ENCODE data around the gene NEO1.
"Not testable (repeated sequence)": the region's sequence is repeated elsewhere in the genome, so short reads cannot be mapped to it uniquely, and the experiment has no call there.

Gene NEO1

GRCh38 chr15:73212424-73212823 is 160.2 kb downstream of the NEO1 start:
- no peak for DNase-seq (ENCODE audit: low spot score)
- in situ Hi-C loops (cut with MboI; ENCODE audit: low pct_unique_long_range_greater_than_20kb, low sequenced_read_pairs, unreplicated experiment) = no loop called here
- TF ChIP-seq CTCF (IDR thresholded peaks at IDR 0.05; ENCODE audit: extremely low read depth, insufficient read depth, missing control alignments) = no peak

GRCh38 chr15:73221450-73221849 is 169.2 kb downstream of the NEO1 start:
- in situ Hi-C loops (cut with MboI; ENCODE audit: low pct_unique_long_range_greater_than_20kb, low sequenced_read_pairs, unreplicated experiment) = not testable (repeated sequence)

GRCh38 chr15:73225358-73226015 is 173.2 kb downstream of the NEO1 start:
- TF ChIP-seq CTCF (IDR thresholded peaks at IDR 0.05; ENCODE audit: extremely low read depth, insufficient read depth, missing control alignments) = no peak
- DNase-seq (ENCODE audit: low spot score) = no peak
- in situ Hi-C loops (cut with MboI; ENCODE audit: low pct_unique_long_range_greater_than_20kb, low sequenced_read_pairs, unreplicated experiment) = loop anchor here (25.0 kb wide), 1 partner anchor 513 kb away; no protein-coding TSS in a partner anchor

More at GRCh38 chr15:73221450-73221849, 169.2 kb downstream of the NEO1 start:
- not testable (repeated sequence) for DNase-seq (ENCODE audit: low spot score)

- DNase-seq (ENCODE audit: low spot score) = no peak
- in situ Hi-C loops (cut with MboI; ENCODE audit: low pct_unique_long_range_greater_than_20kb, low sequenced_read_pairs, unreplicated experiment) = loop anchor here (25.0 kb wide), 1 partner anchor 514 kb away; no protein-coding TSS in a partner anchor
- no peak for TF ChIP-seq CTCF (IDR thresholded peaks at IDR 0.05; ENCODE audit: extremely low read depth, insufficient read depth, missing control alignments)
These were observed 174.0 kb downstream of the NEO1 start for GRCh38 chr15:73226093-73226814.

GRCh38 chr15:73227433-73228056 is 175.3 kb downstream of the NEO1 start:
- DNase-seq (ENCODE audit: low spot score) = no peak
- in situ Hi-C loops (cut with MboI; ENCODE audit: low pct_unique_long_range_greater_than_20kb, low sequenced_read_pairs, unreplicated experiment) = loop anchor here (25.0 kb wide), 1 partner anchor 515 kb away; no protein-coding TSS in a partner anchor

GRCh38 chr15:73228128-73228646 is 175.9 kb downstream of the NEO1 start:
- no peak for DNase-seq (ENCODE audit: low spot score)
- TF ChIP-seq CTCF (IDR thresholded peaks at IDR 0.05; ENCODE audit: extremely low read depth, insufficient read depth, missing control alignments) = no peak
- in situ Hi-C loops (cut with MboI; ENCODE audit: low pct_unique_long_range_greater_than_20kb, low sequenced_read_pairs, unreplicated experiment) = loop anchor here (25.0 kb wide), 1 partner anchor 516 kb away; no protein-coding TSS in a partner anchor

More at GRCh38 chr15:73227433-73228056, 175.3 kb downstream of the NEO1 start:
- no peak for TF ChIP-seq CTCF (IDR thresholded peaks at IDR 0.05; ENCODE audit: extremely low read depth, insufficient read depth, missing control alignments)
